Natural killer cell (primary cell): ENCODE measurements around the gene MOBP. TPM values are rescaled to one million over a fixed set of nuclear protein-coding genes. Genes with fewer than 3 reads are reported as not detected.

Experiments used
- ATAC-seq, 3 donors: fragments of 150-1000 bp in 2 of 3; fragments of 200-7000 bp in 1 of 3; cut with Tn5 transposase; 1 replicate in 1 of 3; 2 replicates in 2 of 3; pipeline ENCODE4 v1.10.0; 2021; ENCODE audit warnings: mild to moderate bottlenecking in 2 of 3, moderate library complexity in 2 of 3
- DNase-seq, 2 donors: peaks; one replicate each; pipeline versions ENCODE4 v3.0.0 to v3.0.0-alpha.2; 2013 to 2021; ENCODE audit warnings: mixed read lengths in 1 of 2
- H3K27ac ChIP-seq: one replicate; pipeline ENCODE4 v1.5.1; 2013; ENCODE audit warnings: mild to moderate bottlenecking, low read length
- H3K27me3 ChIP-seq: one replicate; pipeline ENCODE4 v1.6.1; 2013; ENCODE audit warnings: low read length; ENCODE audit not compliant: control insufficient read depth, insufficient read depth
- H3K36me3 ChIP-seq: one replicate; pipeline ENCODE4 v1.6.1; 2013; ENCODE audit warnings: low read length; ENCODE audit not compliant: control insufficient read depth, insufficient read depth
- H3K4me1 ChIP-seq: one replicate; pipeline ENCODE4 v1.6.1; 2013; ENCODE audit warnings: low read length; ENCODE audit not compliant: control insufficient read depth, insufficient read depth
- H3K4me3 ChIP-seq: one replicate; pipeline ENCODE4 v1.5.1; 2013; ENCODE audit warnings: low read length
- H3K9me3 ChIP-seq: one replicate; pipeline ENCODE4 v1.6.1; 2013; ENCODE audit warnings: low read length; ENCODE audit not compliant: control insufficient read depth, insufficient read depth
- H3K27ac Mint-ChIP-seq, 2 donors: one replicate each; pipeline ENCODE4 v1.8.0; 2022; ENCODE audit warnings: mild to moderate bottlenecking in 2 of 2, mixed read lengths in 2 of 2, moderate library complexity in 1 of 2
- H3K27me3 Mint-ChIP-seq, 2 donors: one replicate each; pipeline ENCODE4 v1.8.0; 2022; ENCODE audit warnings: low read depth in 2 of 2, mixed read lengths in 2 of 2
- H3K36me3 Mint-ChIP-seq: one replicate; pipeline ENCODE4 v1.8.0; 2022; ENCODE audit warnings: mixed read lengths
- H3K4me1 Mint-ChIP-seq, 2 donors: one replicate each; pipeline ENCODE4 v1.8.0; 2022; ENCODE audit warnings: mixed read lengths in 2 of 2
- H3K4me3 Mint-ChIP-seq: one replicate; pipeline ENCODE4 v1.8.0; 2022; ENCODE audit warnings: mild to moderate bottlenecking, moderate library complexity, mixed read lengths
- H3K9me3 Mint-ChIP-seq, 2 donors: one replicate each; pipeline ENCODE4 v1.8.0; 2022; ENCODE audit warnings: mixed read lengths in 2 of 2
- WGBS: methylation state at CpG from one replicate; pipeline ENCODE4 v1.1.7; 2013; ENCODE audit warnings: missing lambda C conversion rate; ENCODE audit not compliant: insufficient coverage; 5-methylcytosine and 5-hydroxymethylcytosine counted together
- intact Hi-C: fragments of 100-400 bp; cut with micrococcal nuclease; formaldehyde crosslinking; loops from one replicate; pipeline ENCODE4 v1.14.2; 2022
- total RNA-seq, 4 donors: library from RNA; stranded (reverse); fragments of 120-200 nt in 1 of 4; gene quantifications; one replicate each; pipeline versions ENCODE4 v1.2.3 to v1.2.4, GENCODE V29; 2013 to 2022
- TF ChIP-seq, protein P1 (sequence below): fragments of 200-600 bp; IDR thresholded peaks from one replicate; pipeline ENCODE4 v1.8.0; 2022; ENCODE audit warnings: antibody characterized with exemption

MOBP gene
- total RNA-seq, 3 donors from 2014 or later (not counting 1 experiment from before 2014, with no cell fraction given), result not detected

DNA sequence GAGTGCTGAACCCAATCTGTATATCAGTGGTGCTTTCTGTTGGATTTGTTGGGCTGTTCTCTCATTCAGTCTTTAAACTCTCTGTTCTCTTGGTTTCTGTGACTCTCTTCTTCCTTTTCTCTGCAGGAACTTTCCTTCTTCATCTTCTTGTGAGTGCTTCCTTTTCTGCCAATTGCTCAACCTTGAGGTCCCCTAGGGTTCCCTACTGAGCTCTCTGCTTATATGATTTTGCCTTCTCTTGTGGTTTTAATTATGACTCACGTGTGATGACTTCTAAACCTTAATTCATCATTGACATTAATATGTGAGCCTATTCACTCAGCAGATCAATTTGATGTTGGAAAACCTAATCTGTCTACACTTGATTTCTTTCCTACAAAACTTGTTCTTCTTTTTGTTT lies 39.4 kb downstream of the MOBP start:
- H3K36me3 ChIP-seq, result no peaks in the 10 kb centered on the region
- TF ChIP-seq, protein P1, sequence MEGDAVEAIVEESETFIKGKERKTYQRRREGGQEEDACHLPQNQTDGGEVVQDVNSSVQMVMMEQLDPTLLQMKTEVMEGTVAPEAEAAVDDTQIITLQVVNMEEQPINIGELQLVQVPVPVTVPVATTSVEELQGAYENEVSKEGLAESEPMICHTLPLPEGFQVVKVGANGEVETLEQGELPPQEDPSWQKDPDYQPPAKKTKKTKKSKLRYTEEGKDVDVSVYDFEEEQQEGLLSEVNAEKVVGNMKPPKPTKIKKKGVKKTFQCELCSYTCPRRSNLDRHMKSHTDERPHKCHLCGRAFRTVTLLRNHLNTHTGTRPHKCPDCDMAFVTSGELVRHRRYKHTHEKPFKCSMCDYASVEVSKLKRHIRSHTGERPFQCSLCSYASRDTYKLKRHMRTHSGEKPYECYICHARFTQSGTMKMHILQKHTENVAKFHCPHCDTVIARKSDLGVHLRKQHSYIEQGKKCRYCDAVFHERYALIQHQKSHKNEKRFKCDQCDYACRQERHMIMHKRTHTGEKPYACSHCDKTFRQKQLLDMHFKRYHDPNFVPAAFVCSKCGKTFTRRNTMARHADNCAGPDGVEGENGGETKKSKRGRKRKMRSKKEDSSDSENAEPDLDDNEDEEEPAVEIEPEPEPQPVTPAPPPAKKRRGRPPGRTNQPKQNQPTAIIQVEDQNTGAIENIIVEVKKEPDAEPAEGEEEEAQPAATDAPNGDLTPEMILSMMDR, result no peak
- no peak overlapping the region for H3K27ac ChIP-seq
- no peaks in the 10 kb centered on the region for H3K36me3 Mint-ChIP-seq
- WGBS, result 44% methylated on average over 1 of the region's 1 CpG
- H3K4me1 ChIP-seq, result no peaks in the 10 kb centered on the region
- no peak overlapping the region for H3K27ac Mint-ChIP-seq
- ATAC-seq (no peak), DNase-seq (no peak)
- intact Hi-C loops, result no loop called here
- peaks cover 14 to 19% of the 10 kb centered on the region in 2 donors for H3K27me3 Mint-ChIP-seq
- H3K4me1 Mint-ChIP-seq, result peaks cover 0 to 3% of the 10 kb centered on the region in 2 donors
- H3K9me3 Mint-ChIP-seq, result no peaks in the 10 kb centered on the region
- H3K4me3 Mint-ChIP-seq, result no peak overlapping the region
- peaks cover 2% of the 10 kb centered on the region for H3K27me3 ChIP-seq
- no peaks in the 10 kb centered on the region for H3K9me3 ChIP-seq
- no peak overlapping the region for H3K4me3 ChIP-seq

- 71% methylated on average over 3 of the region's 3 CpGs for WGBS
- peaks cover 0 to 7% of the 10 kb centered on the region in 2 donors for H3K4me1 Mint-ChIP-seq
- H3K9me3 ChIP-seq, result no peaks in the 10 kb centered on the region
- H3K36me3 ChIP-seq, result no peaks in the 10 kb centered on the region
- no peaks in the 10 kb centered on the region for H3K9me3 Mint-ChIP-seq
- no peak overlapping the region for H3K27ac Mint-ChIP-seq
- intact Hi-C loops, result no loop called here
- peaks cover 0 to 3% of the 10 kb centered on the region in 2 donors for H3K27me3 Mint-ChIP-seq
- H3K4me3 ChIP-seq, result no peak overlapping the region
- no peaks in the 10 kb centered on the region for H3K36me3 Mint-ChIP-seq
- TF ChIP-seq, protein P1, result no peak
- DNase-seq, result no peak
- no peak for ATAC-seq
- no peaks in the 10 kb centered on the region for H3K4me1 ChIP-seq
- no peaks in the 10 kb centered on the region for H3K27me3 ChIP-seq
- H3K27ac ChIP-seq, result no peak overlapping the region
- no peak overlapping the region for H3K4me3 Mint-ChIP-seq
These were observed 46.4 kb downstream of the MOBP start for GRCh38 chr3:39513791-39514369.

DNA sequence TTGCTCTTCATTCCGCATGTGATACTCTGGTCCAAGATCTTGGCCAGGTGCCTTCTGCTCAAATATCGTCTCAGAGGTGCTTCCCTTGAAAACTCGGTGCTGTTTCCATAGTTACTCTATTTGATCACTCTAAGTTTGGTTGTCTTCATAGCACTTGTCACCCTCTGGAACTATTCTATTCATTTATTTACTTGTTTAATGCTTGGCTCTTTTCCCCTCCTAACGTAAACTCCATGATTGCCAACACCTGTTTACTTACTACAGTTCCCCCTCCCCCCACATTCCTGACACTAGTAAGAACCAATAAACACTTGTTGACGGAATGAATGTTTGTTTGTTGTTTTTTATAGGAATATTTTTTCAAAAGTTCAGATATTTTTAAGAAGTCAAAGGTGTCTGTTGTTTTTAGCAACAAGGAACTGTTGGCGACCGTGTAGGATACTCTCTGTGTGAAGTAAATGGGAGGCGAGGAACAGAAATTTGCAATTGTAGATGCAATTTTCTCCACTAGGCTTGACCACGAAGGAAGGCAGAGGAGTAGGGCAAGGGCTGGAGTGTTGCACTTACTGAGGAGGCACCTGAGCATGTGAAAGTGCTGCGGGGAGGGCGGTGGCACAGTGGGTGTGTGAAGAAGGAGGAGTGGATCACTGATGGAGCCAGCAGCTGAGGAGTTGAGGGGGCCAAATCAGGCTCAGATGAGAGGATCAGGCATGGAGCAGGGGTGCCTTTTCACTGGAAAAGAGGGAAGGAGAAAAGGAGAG lies 48.4 kb downstream of the MOBP start:
- Histone ChIP-seq H3K27ac (no peak overlapping the region), H3K36me3 (no peaks in the 10 kb centered on the region), H3K9me3 (no peaks in the 10 kb centered on the region), H3K4me3 (no peak overlapping the region), H3K4me1 (no peaks in the 10 kb centered on the region), H3K27me3 (no peaks in the 10 kb centered on the region)
- H3K27ac Mint-ChIP-seq, result no peak overlapping the region
- H3K9me3 Mint-ChIP-seq, result no peaks in the 10 kb centered on the region
- intact Hi-C loops, result no loop called here
- H3K27me3 Mint-ChIP-seq, result peaks cover 13 to 16% of the 10 kb centered on the region in 2 donors
- DNase-seq, result no peak
- WGBS, result 79% methylated on average over 11 of the region's 11 CpGs
- peaks cover 0 to 7% of the 10 kb centered on the region in 2 donors for H3K4me1 Mint-ChIP-seq
- no peak overlapping the region for H3K4me3 Mint-ChIP-seq
- no peak for ATAC-seq
- H3K36me3 Mint-ChIP-seq, result no peaks in the 10 kb centered on the region
- TF ChIP-seq, protein P1, result no peak
